Stimulated activated naive CD8-positive, alpha-beta T cell treated with anti-CD3 and anti-CD28 coated beads, Interleukin-15, Interleukin-2, amounts not matched to agents 100 ng/mL and 50 ng/mL, for 24 hours (primary cell): ENCODE data around the gene ZPR1.
A peak's percentile ranks its signal among the peaks of the same experiment; 100 is the strongest.
"Not testable (repeated sequence)": the region's sequence is repeated elsewhere in the genome, so short reads cannot be mapped to it uniquely, and the experiment has no call there.

ENCODE experiments used
- H3K27ac Mint-ChIP-seq: one replicate; pipeline ENCODE4 v1.8.0; 2021; ENCODE audit warnings: mild to moderate bottlenecking, mixed read lengths
- H3K27me3 Mint-ChIP-seq: one replicate; pipeline ENCODE4 v1.8.0; 2021; ENCODE audit warnings: mixed read lengths
- H3K36me3 Mint-ChIP-seq: one replicate; pipeline ENCODE4 v1.8.0; 2021; ENCODE audit warnings: low read depth, mixed read lengths
- H3K4me1 Mint-ChIP-seq: one replicate; pipeline ENCODE4 v1.8.0; 2021; ENCODE audit warnings: low read depth, mixed read lengths
- H3K4me3 Mint-ChIP-seq: one replicate; pipeline ENCODE4 v1.8.0; 2021; ENCODE audit warnings: mild to moderate bottlenecking, mixed read lengths
- H3K9me3 Mint-ChIP-seq: one replicate; pipeline ENCODE4 v1.8.0; 2021; ENCODE audit warnings: mixed read lengths

ZPR1 gene

DNA sequence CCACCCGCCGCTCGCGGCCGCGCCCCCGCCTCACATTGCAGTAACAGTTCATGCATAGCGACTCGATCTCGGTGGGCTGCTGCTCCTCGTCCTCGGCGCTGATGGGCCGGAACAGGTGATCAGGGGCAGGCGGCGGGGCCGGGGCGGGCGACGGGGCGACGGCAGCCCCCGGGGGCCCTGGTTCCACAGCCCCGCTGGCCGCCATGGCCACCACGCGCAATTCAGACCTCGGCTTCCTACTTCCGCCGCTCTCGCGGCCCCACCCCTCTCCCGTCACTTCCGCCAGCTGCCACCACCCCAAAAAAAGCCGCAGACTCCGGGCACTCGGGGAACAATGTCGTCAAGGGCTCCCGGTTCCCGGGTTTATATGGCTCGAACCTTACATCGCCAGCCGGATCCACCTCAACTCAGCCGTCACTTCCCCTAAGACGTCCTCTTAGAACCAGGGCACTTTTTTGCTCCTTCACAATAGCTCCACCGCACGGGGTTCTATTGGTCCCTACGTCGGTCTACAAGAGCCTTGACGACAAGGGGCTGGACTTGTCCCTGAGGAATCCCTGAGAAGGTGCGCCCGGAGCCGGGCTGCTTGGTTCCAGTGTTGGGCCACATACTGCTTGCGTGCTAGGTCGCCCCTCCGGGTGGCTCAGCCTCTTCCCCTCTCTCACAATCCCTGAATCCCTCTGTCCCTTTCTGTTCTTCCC lies at the start of gene ZPR1:
Gene ZPR1 (minus strand): TSS at position 238 of the 701 bp plus-strand sequence. CDS start 33 bp downstream, at position 205.
- Mint-ChIP-seq H3K27me3 (no peaks in the 10 kb centered on the region), H3K27ac (peak within 1 kb of the TSS; percentile 87), H3K9me3 (no peaks in the 10 kb centered on the region), H3K4me1 (peaks cover 56% of the 10 kb centered on the region), H3K36me3 (peaks cover 41% of the 10 kb centered on the region), H3K4me3 (peak within 1 kb of the TSS; percentile 98)

DNA sequence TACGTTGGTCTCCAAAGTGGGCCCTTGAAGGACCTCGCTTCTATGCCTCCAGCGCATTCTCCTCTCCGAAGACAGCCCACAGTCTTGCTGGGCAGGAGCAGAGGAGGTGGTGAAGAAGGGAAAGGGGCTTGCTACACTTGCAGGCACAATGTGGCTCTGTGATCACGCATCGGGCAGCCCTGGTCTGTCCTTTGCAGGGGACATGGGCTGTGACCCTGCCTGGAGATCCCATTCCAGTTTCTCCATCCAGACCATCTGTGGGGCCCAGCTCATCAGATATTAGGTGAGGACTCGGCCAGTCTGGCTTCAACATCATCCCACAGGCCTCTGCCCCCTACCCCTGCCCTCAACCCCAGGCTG lies 48.8 kb upstream of the ZPR1 start:
- H3K27me3 Mint-ChIP-seq = no peaks in the 10 kb centered on the region

DNA sequence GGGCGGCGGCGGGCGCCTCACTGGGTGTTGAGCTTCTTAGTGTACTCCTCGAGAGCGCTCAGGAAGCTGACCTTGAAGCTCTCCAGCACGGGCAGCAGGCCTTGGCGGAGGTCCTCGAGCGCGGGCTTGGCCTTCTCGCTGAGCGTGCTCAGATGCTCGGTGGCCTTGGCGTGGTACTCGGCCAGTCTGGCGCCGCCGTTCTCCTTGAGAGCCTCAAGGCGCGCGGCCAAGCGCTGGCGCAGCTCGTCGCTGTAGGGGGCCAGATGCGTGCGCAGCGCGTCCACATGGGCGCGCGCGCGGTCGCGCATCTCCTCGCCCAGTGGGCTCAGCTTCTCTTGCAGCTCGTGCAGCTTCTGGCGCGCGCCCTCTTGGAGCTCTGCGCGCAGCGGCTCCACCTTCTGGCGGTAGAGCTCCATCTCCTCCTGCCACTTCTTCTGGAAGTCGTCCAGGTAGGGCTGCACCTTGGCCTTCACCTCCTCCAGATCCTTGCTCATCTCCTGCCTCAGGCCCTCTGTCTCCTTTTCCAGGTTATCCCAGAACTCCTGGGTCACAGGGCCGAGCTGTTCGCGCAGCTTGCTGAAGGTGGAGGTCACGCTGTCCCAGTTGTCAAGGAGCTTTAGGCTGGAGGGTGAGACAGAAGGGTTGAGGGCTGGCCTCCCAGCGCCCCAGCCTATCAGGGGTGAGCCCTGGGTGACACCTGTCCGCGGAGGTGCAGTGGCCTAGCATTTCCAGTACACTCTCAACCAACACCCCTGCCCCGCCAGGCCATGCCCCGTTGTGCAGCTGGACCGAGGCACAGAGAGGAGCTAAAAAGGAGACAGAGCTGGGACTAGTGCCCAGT lies 48.2 kb upstream of the ZPR1 start:
- Mint-ChIP-seq H3K36me3 (no peaks in the 10 kb centered on the region), H3K27ac (no peak overlapping the region), H3K4me3 (peak overlapping the region; percentile 75), H3K27me3 (no peaks in the 10 kb centered on the region), H3K9me3 (no peaks in the 10 kb centered on the region), H3K4me1 (peaks cover 13% of the 10 kb centered on the region)

More for the DNA sequence above, 48.8 kb upstream of the ZPR1 start:
- Mint-ChIP-seq H3K9me3 (no peaks in the 10 kb centered on the region), H3K4me1 (peaks cover 13% of the 10 kb centered on the region), H3K4me3 (no peak overlapping the region), H3K27ac (no peak overlapping the region), H3K36me3 (no peaks in the 10 kb centered on the region)

- no peak overlapping the region for H3K27ac Mint-ChIP-seq
- H3K9me3 Mint-ChIP-seq = no peaks in the 10 kb centered on the region
- H3K4me1 Mint-ChIP-seq = peaks cover 13% of the 10 kb centered on the region
- H3K36me3 Mint-ChIP-seq = no peaks in the 10 kb centered on the region
- peak overlapping the region; percentile 75 for H3K4me3 Mint-ChIP-seq
- no peaks in the 10 kb centered on the region for H3K27me3 Mint-ChIP-seq
Measured at GRCh38 chr11:116835042-116835772, 47.4 kb upstream of the ZPR1 start.

DNA sequence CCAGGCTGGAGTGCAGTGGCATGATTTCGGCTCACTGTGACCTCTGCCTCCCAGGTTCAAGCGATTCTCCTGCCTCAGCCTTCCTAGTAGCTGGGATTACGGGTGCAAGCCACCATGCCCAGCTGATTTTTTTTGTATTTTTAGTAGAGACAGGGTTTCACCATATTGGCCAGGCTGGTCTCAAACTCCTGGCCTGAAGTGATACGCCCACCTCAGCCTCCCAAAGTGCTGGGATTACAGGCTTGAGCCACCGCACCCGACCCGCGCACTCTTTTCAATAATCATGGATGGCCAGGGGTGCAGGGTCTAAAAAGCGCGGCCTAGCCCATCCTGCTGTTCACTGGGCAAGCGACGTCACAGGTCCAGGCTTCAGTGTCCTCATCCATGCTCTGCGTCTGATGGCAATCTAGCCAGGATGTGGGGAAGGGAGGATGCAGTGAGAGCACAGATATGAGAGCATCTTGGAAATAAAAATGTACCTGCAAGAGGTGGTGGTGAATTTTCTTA lies 46.8 kb upstream of the ZPR1 start:
- H3K4me1 Mint-ChIP-seq = peaks cover 13% of the 10 kb centered on the region

GRCh38 chr11:116833816-116834534 lies 46.2 kb upstream of the ZPR1 start:
- no peaks in the 10 kb centered on the region for H3K36me3 Mint-ChIP-seq
- no peak overlapping the region for H3K27ac Mint-ChIP-seq
- peaks cover 13% of the 10 kb centered on the region for H3K4me1 Mint-ChIP-seq
- no peaks in the 10 kb centered on the region for H3K27me3 Mint-ChIP-seq
- no peaks in the 10 kb centered on the region for H3K9me3 Mint-ChIP-seq
- no peak overlapping the region for H3K4me3 Mint-ChIP-seq

More for the DNA sequence above, 46.8 kb upstream of the ZPR1 start:
- H3K27me3 Mint-ChIP-seq, H3K36me3 Mint-ChIP-seq, H3K27ac Mint-ChIP-seq, H3K9me3 Mint-ChIP-seq: not testable (repeated sequence)
- H3K4me3 Mint-ChIP-seq = peak overlapping the region; percentile 22

DNA sequence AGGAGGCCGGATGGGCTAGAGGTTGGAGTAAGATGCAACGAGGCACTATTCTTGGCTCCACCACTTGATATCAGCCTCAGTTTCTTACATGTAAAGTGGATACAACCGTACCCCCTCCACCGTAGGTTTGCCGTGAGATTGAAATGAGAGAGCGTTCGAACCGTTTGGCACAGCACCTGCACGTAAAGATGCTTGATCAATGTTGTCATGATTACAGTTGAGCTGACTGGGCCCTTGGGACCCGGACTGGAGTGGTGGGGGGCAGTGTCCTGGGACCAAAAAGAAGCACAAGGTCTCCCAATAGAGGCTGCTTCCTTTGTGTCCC lies 45.6 kb upstream of the ZPR1 start:
- H3K9me3 Mint-ChIP-seq = no peaks in the 10 kb centered on the region
- no peaks in the 10 kb centered on the region for H3K36me3 Mint-ChIP-seq
- no peak overlapping the region for H3K27ac Mint-ChIP-seq
- H3K4me3 Mint-ChIP-seq = no peak overlapping the region
- H3K4me1 Mint-ChIP-seq = peaks cover 13% of the 10 kb centered on the region
- no peaks in the 10 kb centered on the region for H3K27me3 Mint-ChIP-seq

GRCh38 chr11:116832350-116833290 lies 44.8 kb upstream of the ZPR1 start:
- H3K9me3 Mint-ChIP-seq = no peaks in the 10 kb centered on the region
- no peaks in the 10 kb centered on the region for H3K36me3 Mint-ChIP-seq
- H3K4me3 Mint-ChIP-seq = no peak overlapping the region

GRCh38 chr11:116831790-116832349 lies 44.0 kb upstream of the ZPR1 start:
- Mint-ChIP-seq H3K36me3 (no peaks in the 10 kb centered on the region), H3K27me3 (no peaks in the 10 kb centered on the region), H3K27ac (no peak overlapping the region), H3K9me3 (no peaks in the 10 kb centered on the region), H3K4me3 (no peak overlapping the region), H3K4me1 (peaks cover 13% of the 10 kb centered on the region)

More at GRCh38 chr11:116832350-116833290, 44.8 kb upstream of the ZPR1 start:
- Mint-ChIP-seq H3K4me1 (peaks cover 13% of the 10 kb centered on the region), H3K27ac (no peak overlapping the region), H3K27me3 (no peaks in the 10 kb centered on the region)

- Mint-ChIP-seq H3K27ac (no peak overlapping the region), H3K27me3 (no peaks in the 10 kb centered on the region), H3K36me3 (no peaks in the 10 kb centered on the region), H3K9me3 (no peaks in the 10 kb centered on the region), H3K4me3 (no peak overlapping the region), H3K4me1 (peaks cover 8% of the 10 kb centered on the region)
Measured at GRCh38 chr11:116830184-116830912, 42.5 kb upstream of the ZPR1 start.

DNA sequence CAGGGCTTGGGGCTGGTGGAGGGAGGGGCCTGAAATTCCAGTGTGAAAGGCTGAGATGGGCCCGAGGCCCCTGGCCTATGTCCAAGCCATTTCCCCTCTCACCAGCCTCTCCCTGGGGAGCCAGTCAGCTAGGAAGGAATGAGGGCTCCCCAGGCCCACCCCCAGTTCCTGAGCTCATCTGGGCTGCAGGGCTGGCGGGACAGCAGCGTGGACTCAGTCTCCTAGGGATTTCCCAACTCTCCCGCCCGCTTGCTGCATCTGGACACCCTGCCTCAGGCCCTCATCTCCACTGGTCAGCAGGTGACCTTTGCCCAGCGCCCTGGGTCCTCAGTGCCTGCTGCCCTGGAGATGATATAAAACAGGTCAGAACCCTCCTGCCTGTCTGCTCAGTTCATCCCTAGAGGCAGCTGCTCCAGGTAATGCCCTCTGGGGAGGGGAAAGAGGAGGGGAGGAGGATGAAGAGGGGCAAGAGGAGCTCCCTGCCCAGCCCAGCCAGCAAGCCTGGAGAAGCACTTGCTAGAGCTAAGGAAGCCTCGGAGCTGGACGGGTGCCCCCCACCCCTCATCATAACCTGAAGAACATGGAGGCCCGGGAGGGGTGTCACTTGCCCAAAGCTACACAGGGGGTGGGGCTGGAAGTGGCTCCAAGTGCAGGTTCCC lies 41.8 kb upstream of the ZPR1 start, which contains the start of gene APOC3:
Gene APOC3 (plus strand): TSS at position 383 of the 659 bp plus-strand sequence. CDS start 676 bp downstream, outside the sequence.
- Mint-ChIP-seq H3K9me3 (no peaks in the 10 kb centered on the region), H3K27ac (no peak within 1 kb of the TSS), H3K36me3 (no peaks in the 10 kb centered on the region), H3K27me3 (no peaks in the 10 kb centered on the region), H3K4me1 (peaks cover under 1% of the 10 kb centered on the region), H3K4me3 (no peak within 1 kb of the TSS)

- Mint-ChIP-seq H3K4me1 (no peaks in the 10 kb centered on the region), H3K27me3 (no peaks in the 10 kb centered on the region), H3K4me3 (no peak overlapping the region), H3K9me3 (no peaks in the 10 kb centered on the region), H3K27ac (no peak overlapping the region), H3K36me3 (no peaks in the 10 kb centered on the region)
Measured at GRCh38 chr11:116828632-116829524, 41.1 kb upstream of the ZPR1 start.
